T-cell (primary cell): ENCODE results near the gene UVRAG. TPM values are rescaled to one million over a fixed set of nuclear protein-coding genes. Genes with fewer than 3 reads are reported as not detected.
A peak's percentile ranks its signal among the peaks of the same experiment; 100 is the strongest.

Experiments
- ATAC-seq, 4 experiments: fragments of 200-7000 bp in 3 of 4; fragments of 150-1000 bp in 1 of 4; cut with Tn5 transposase; replicated peaks in 1 of 4; 1 replicate in 3 of 4; 2 replicates in 1 of 4; pipeline ENCODE4 v1.10.0; 2021; ENCODE audit warnings: moderate library complexity in 3 of 4, mild to moderate bottlenecking in 2 of 4, moderate number of reproducible peaks in 1 of 4
- CTCF ChIA-PET, 2 donors: fragments of 300-600 bp; sonication (Branson Sonifier 250); formaldehyde crosslinking; loops; one replicate each; lab custom pipeline; 2022; ENCODE audit warnings: antibody characterized with exemption in 2 of 2; lab: Charles Lee
- POLR2A ChIA-PET, 2 donors: fragments of 300-600 bp; sonication (Branson Sonifier 250); formaldehyde crosslinking; loops; one replicate each; lab custom pipeline; 2022; ENCODE audit warnings: antibody characterized with exemption in 2 of 2; lab: Charles Lee
- DNase-seq, 35 experiments: peaks; one replicate each; pipeline versions ENCODE4 v3.0.0 to v3.0.0-alpha.2; 2013 to 2023
- H3K27ac ChIP-seq: one replicate; pipeline ENCODE4 v1.5.1; 2013; ENCODE audit warnings: low read length
- H3K27me3 ChIP-seq, 2 experiments: replicated peaks in 1 of 2; 1 replicate in 1 of 2; 2 replicates in 1 of 2; pipeline versions ENCODE4 v1.6.1 to v1.7.0; 2013; ENCODE audit warnings: low read length in 1 of 2, mixed read lengths in 1 of 2; ENCODE audit not compliant: control insufficient read depth in 2 of 2, insufficient read depth in 2 of 2; ENCODE audit errors: extremely low read depth in 1 of 2
- H3K36me3 ChIP-seq, 2 donors: 1 replicate in 1 of 2; 2 replicates in 1 of 2; pipeline versions ENCODE4 v1.6.1 to v1.7.0; 2013; ENCODE audit warnings: low read length in 1 of 2; ENCODE audit not compliant: control insufficient read depth in 2 of 2, insufficient read depth in 1 of 2; ENCODE audit errors: extremely low read depth in 1 of 2
- H3K4me1 ChIP-seq, 2 experiments: 1 replicate in 1 of 2; 2 replicates in 1 of 2; pipeline versions ENCODE4 v1.6.1 to v1.7.0; 2013; ENCODE audit warnings: low read length in 2 of 2, mixed read lengths in 1 of 2; ENCODE audit not compliant: insufficient read depth in 2 of 2, control insufficient read depth in 1 of 2; ENCODE audit errors: extremely low read depth in 1 of 2
- H3K4me3 ChIP-seq, 2 donors: 1 replicate in 1 of 2; 2 replicates in 1 of 2; pipeline versions ENCODE4 v1.5.1 to v1.7.0; 2013; ENCODE audit warnings: mild to moderate bottlenecking in 2 of 2, low read length in 1 of 2, moderate library complexity in 1 of 2; ENCODE audit not compliant: control insufficient read depth in 1 of 2; ENCODE audit errors: extremely low read depth in 1 of 2
- H3K9me3 ChIP-seq: 2 replicates; pipeline ENCODE4 v1.7.0; 2013
- H3K27ac Mint-ChIP-seq, 2 donors: one replicate each; pipeline ENCODE4 v1.8.0; 2020 to 2021; ENCODE audit warnings: mild to moderate bottlenecking in 2 of 2, mixed read lengths in 2 of 2
- H3K27me3 Mint-ChIP-seq, 2 donors: one replicate each; pipeline ENCODE4 v1.8.0; 2021 to 2022; ENCODE audit warnings: mixed read lengths in 2 of 2
- H3K36me3 Mint-ChIP-seq: one replicate; pipeline ENCODE4 v1.8.0; 2021; ENCODE audit warnings: mixed read lengths
- H3K4me1 Mint-ChIP-seq, 3 donors: one replicate each; pipeline ENCODE4 v1.8.0; 2020 to 2022; ENCODE audit warnings: mixed read lengths in 3 of 3, mild to moderate bottlenecking in 1 of 3
- H3K4me3 Mint-ChIP-seq, 3 donors: one replicate each; pipeline ENCODE4 v1.8.0; 2020 to 2022; ENCODE audit warnings: mild to moderate bottlenecking in 3 of 3, mixed read lengths in 3 of 3, moderate library complexity in 3 of 3
- H3K9me3 Mint-ChIP-seq, 3 donors: one replicate each; pipeline ENCODE4 v1.8.0; 2020 to 2022; ENCODE audit warnings: mixed read lengths in 3 of 3
- WGBS: methylation state at CpG from one replicate; pipeline ENCODE4 v1.1.5; 2013; ENCODE audit warnings: missing lambda C conversion rate; ENCODE audit not compliant: insufficient coverage; 5-methylcytosine and 5-hydroxymethylcytosine counted together
- total RNA-seq, 35 experiments: library from RNA in 6 of 35; stranded (reverse) in 6 of 35; fragments of 120-200 nt in 1 of 35; gene quantifications; one replicate each; pipeline versions ENCODE4 v1.2.1 to v1.2.4 and lab custom pipeline; 2013 to 2026

Gene UVRAG
- total RNA-seq, 5 donors from 2014 or later (not counting 1 experiment from before 2014, with no cell fraction given): 22.4 to 32.8 (median 27.6) TPM

DNA sequence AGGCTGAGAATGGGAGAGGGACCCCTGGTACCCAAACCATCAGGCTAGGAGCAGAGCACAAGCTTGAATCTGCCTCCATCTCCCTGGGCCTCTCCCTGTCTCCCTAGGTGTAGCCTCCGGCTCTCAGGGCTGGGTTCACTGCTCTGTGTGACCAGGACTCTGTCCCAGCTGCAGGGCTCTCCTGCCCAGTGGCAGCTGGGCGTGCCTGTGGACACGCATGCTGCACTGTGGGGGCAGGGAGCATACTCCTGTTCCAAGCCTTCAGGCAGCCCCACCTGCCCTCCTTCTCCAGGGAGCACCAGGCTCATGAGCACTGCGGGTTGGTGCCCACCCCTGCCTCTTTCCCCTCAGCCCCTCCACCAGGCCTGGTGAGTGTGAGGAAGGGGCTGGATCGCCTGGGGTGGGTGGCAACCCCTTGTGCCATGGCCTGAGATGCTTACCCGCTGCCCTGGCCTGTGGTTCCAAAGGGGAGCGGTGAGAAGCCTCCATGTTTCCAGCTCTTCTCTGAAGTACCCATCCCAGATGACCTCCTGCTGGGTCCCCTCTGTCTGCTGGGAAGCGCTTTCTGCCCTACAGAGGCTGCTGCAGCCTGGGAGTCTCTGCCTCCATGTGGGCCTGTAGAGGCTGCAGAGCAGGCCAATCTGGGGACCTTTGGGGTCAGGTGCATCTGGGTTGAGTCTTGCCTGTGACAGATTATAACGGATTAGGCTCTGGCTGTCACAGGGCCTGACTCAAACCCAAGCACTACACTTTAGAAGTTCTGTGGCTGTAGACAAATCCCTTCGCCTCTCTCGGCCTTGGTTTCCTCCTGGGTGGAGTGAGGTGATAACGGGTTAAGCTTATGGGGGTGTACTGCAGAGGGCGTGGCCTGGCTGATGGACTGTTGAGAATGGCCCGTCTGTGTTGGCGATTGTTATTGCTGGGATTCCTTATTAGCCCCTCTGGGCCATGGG, 347.6 kb downstream of the UVRAG start:
- H3K4me1 ChIP-seq: peaks cover 0 to 2% of the 10 kb centered on the region in 2 experiments
- peaks cover 0 to 1% of the 10 kb centered on the region in 2 donors for H3K27me3 Mint-ChIP-seq
- WGBS: 96% methylated on average over 8 of the region's 15 CpGs
- no peaks in the 10 kb centered on the region for H3K36me3 ChIP-seq
- H3K27ac ChIP-seq: no peak overlapping the region
- ATAC-seq (no peak), DNase-seq (no peak)
- H3K27me3 ChIP-seq: peaks cover 0 to 28% of the 10 kb centered on the region in 2 experiments
- CTCF ChIA-PET: interaction anchor here in 1 of 2 donors (0.6 kb wide), 1 partner anchor 10 kb away, joined by 5 read pairs; no protein-coding TSS in a partner anchor
- no peak overlapping the region for H3K4me3 Mint-ChIP-seq
- no peaks in the 10 kb centered on the region for H3K9me3 Mint-ChIP-seq
- no peaks in the 10 kb centered on the region for H3K36me3 Mint-ChIP-seq
- no peak overlapping the region for H3K27ac Mint-ChIP-seq
- POLR2A ChIA-PET: no interaction called here
- H3K9me3 ChIP-seq: no peaks in the 10 kb centered on the region
- no peaks in the 10 kb centered on the region for H3K4me1 Mint-ChIP-seq
- H3K4me3 ChIP-seq: no peak overlapping the region

DNA sequence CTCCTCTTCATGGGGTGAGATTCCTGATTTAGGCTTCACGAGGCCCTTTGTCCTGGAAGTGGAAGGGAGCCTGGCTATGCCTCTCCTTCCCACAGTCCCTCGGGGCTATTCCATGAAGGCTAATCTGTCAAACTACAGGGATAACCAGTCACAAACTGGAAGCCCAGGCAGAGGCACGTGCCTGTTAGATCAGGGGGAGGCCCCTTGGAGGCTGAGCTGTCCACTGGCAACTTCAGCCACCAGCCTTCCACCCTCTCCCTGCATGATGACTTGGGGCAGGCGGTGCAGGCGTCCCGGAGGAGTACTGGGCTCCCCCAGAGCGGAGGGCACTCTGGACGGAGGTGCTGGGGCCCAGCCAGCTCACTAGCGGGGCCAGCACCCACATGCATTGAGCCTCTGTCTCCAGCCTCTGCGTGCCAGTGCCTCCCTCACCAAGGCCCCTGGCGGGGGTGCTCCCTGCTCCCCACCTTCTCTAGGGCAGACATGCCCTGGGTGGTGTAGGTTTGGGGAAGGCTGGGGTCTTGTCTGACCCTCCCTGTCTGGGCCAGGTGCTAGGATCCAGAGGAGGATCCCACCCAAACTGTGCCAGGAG, 348.4 kb downstream of the UVRAG start:
- H3K4me3 Mint-ChIP-seq: no peak overlapping the region
- Histone ChIP-seq H3K9me3 (no peaks in the 10 kb centered on the region), H3K4me1 (peaks cover 0 to 2% of the 10 kb centered on the region in 2 experiments), H3K27me3 (peaks cover 0 to 28% of the 10 kb centered on the region in 2 experiments), H3K36me3 (no peaks in the 10 kb centered on the region), H3K4me3 (no peak overlapping the region), H3K27ac (no peak overlapping the region)
- DNase-seq: no peak
- no peaks in the 10 kb centered on the region for H3K9me3 Mint-ChIP-seq
- no peaks in the 10 kb centered on the region for H3K36me3 Mint-ChIP-seq
- H3K27me3 Mint-ChIP-seq: peaks cover 0 to 1% of the 10 kb centered on the region in 2 donors
- no peak overlapping the region for H3K27ac Mint-ChIP-seq
- no peaks in the 10 kb centered on the region for H3K4me1 Mint-ChIP-seq
- ChIA-PET CTCF (no interaction called here), POLR2A (no interaction called here)
- 85% methylated on average over 8 of the region's 11 CpGs for WGBS
- no peak for ATAC-seq

DNA sequence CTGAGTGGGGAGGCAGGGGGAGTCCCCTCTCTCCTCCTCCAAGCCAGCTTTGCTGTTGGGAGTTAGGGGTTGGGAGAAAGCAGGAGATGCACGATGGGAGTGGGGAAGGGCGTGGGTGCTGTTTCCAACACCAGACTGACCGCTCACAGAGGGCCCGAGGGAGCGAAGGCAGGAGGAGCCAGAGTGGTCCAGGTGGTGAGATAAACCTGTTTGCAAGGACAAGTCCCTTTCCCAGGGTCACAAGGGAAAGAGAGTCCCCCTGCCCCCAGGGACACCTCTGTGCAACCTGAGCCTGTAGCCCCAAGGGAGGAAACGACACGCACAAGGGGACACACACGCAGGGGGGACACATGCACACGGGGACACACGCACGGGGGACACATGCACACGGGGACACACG, 349.1 kb downstream of the UVRAG start:
- Histone ChIP-seq H3K4me3 (no peak overlapping the region), H3K27me3 (peaks cover 0 to 28% of the 10 kb centered on the region in 2 experiments), H3K36me3 (no peaks in the 10 kb centered on the region), H3K9me3 (no peaks in the 10 kb centered on the region), H3K4me1 (peaks cover 0 to 2% of the 10 kb centered on the region in 2 experiments), H3K27ac (no peak overlapping the region)
- Mint-ChIP-seq H3K4me3 (no peak overlapping the region), H3K36me3 (no peaks in the 10 kb centered on the region), H3K27ac (no peak overlapping the region), H3K9me3 (no peaks in the 10 kb centered on the region), H3K4me1 (no peaks in the 10 kb centered on the region), H3K27me3 (no peaks in the 10 kb centered on the region)
- POLR2A ChIA-PET: no interaction called here
- DNase-seq (no peak), ATAC-seq (no peak)
- WGBS: 92% methylated on average over 9 of the region's 13 CpGs
- CTCF ChIA-PET: no interaction called here

DNA sequence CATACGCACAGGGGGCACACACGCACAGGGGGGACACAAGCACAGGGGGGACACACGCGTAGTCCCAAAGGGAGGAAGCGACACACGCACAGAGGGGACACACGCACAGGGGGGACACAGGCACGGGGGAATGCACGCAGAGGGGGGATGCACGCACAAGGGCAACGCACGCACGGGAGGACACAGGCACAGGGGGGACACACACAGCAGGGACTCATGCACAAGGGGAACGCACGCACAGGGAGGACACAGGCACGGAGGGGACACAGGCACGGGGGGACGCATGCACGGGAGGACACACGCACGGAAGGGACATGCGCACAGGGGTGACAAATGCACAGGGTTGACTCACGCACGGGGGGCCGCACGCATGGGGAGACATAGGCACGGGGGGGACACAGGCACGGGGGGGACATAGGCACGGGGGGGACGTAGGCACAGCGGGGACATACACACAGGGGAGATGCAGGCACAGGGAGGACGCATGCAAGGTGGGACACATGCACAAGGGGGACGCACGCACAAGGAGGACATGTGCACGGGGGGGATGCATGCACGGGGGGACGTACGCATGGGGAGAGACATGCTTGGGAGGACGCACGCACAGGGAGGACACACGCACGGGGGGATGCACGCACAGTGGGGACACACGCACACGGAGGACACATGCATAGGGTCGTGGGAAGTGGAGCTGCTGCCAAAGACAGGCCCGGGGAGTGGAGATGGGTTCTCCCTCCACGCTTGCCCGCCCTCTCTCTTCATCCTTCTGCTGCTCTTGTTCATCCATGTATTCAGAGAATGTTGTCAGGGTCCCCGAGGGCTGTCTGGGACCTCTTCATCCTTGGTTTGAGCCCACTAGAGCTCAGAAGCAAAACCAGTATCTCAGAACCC, 350.1 kb downstream of the UVRAG start:
- Histone ChIP-seq H3K36me3 (no peaks in the 10 kb centered on the region), H3K27ac (no peak overlapping the region), H3K4me3 (no peak overlapping the region), H3K4me1 (peaks cover 0 to 2% of the 10 kb centered on the region in 2 experiments), H3K27me3 (peaks cover 0 to 31% of the 10 kb centered on the region in 2 experiments), H3K9me3 (no peaks in the 10 kb centered on the region)
- H3K36me3 Mint-ChIP-seq: no peaks in the 10 kb centered on the region
- ChIA-PET CTCF (no interaction called here), POLR2A (no interaction called here)
- H3K27me3 Mint-ChIP-seq: no peaks in the 10 kb centered on the region
- H3K9me3 Mint-ChIP-seq: no peaks in the 10 kb centered on the region
- H3K4me1 Mint-ChIP-seq: no peaks in the 10 kb centered on the region
- no peak overlapping the region for H3K27ac Mint-ChIP-seq
- DNase-seq (no peak), ATAC-seq (no peak)
- H3K4me3 Mint-ChIP-seq: no peak overlapping the region
- 89% methylated on average over 50 of the region's 50 CpGs for WGBS

DNA sequence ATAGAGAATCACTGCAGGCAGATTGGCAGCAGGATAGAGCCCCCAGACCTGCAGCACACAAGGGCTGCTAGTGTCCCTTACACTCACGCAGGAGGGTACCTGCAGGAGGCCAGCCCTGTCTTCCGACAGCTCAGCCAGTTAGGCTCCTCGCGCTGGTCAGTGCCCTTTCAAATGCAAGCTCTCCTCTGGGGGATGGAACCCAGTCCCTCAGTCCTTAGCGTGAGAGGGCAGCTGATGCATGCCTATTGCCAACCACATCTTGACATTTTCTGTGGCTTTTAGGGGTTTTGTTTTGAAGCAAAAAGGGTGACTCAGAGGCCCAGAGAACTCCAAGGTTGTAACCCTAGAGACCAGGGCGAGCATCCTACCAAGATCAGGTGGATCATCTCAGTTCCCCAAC, 351.3 kb downstream of the UVRAG start:
- 67% methylated on average over 1 of the region's 6 CpGs for WGBS

DNA sequence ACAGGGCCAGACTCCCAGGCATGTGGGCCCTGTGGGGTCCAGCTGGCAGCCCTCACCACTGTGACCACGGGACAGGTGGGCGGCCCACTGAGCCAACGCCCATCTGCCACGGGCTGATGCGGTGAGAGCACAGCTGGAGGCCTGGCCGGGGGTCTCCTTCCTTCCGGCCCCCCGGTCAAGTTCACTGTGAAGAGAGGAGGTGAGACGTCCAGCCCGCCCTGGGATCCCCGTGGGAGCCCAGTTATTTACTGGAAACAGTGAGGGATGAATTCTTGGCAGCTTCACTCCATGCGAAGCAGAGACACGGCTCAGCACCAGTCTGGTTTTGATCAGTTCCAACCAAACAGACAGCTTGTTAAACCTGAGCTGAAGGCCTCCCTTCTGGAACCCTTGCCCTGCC, 352.6 kb downstream of the UVRAG start:
- Mint-ChIP-seq H3K9me3 (no peaks in the 10 kb centered on the region), H3K4me1 (no peaks in the 10 kb centered on the region), H3K36me3 (no peaks in the 10 kb centered on the region), H3K27ac (no peak overlapping the region), H3K27me3 (no peaks in the 10 kb centered on the region), H3K4me3 (no peak overlapping the region)
- ChIA-PET CTCF (no interaction called here), POLR2A (no interaction called here)
- 85% methylated on average over 13 of the region's 13 CpGs for WGBS
- DNase-seq (no peak), ATAC-seq (no peak)
- H3K9me3 ChIP-seq: no peaks in the 10 kb centered on the region
- no peak overlapping the region for H3K4me3 ChIP-seq
- no peaks in the 10 kb centered on the region for H3K4me1 ChIP-seq
- H3K27me3 ChIP-seq: peaks cover 0 to 23% of the 10 kb centered on the region in 2 experiments
- H3K36me3 ChIP-seq: no peaks in the 10 kb centered on the region
- no peak overlapping the region for H3K27ac ChIP-seq

More for the DNA sequence above, 351.3 kb downstream of the UVRAG start:
- Histone ChIP-seq H3K36me3 (no peaks in the 10 kb centered on the region), H3K4me3 (no peak overlapping the region), H3K27me3 (peaks cover 0 to 28% of the 10 kb centered on the region in 2 experiments), H3K9me3 (no peaks in the 10 kb centered on the region), H3K4me1 (peaks cover 0 to 2% of the 10 kb centered on the region in 2 experiments), H3K27ac (no peak overlapping the region)
- peak in 1 of 4 experiments; percentile 29 for ATAC-seq
- H3K27ac Mint-ChIP-seq: no peak overlapping the region
- CTCF ChIA-PET: no interaction called here
- H3K36me3 Mint-ChIP-seq: no peaks in the 10 kb centered on the region
- no peaks in the 10 kb centered on the region for H3K27me3 Mint-ChIP-seq
- no peaks in the 10 kb centered on the region for H3K9me3 Mint-ChIP-seq
- no peak overlapping the region for H3K4me3 Mint-ChIP-seq
- H3K4me1 Mint-ChIP-seq: no peaks in the 10 kb centered on the region
- POLR2A ChIA-PET: no interaction called here
- DNase-seq: no peak
